ENCODE results near the gene PLA2G4A. TPM values are rescaled to one million over a fixed set of nuclear protein-coding genes. Genes with fewer than 3 reads are reported as not detected.
A peak's percentile ranks its signal among the peaks of the same experiment; 100 is the strongest.

The PLA2G4A gene
- 5.6 and 10.2 TPM in 2 replicates for total RNA-seq (2014; rRNA removed; shearing (Covaris generic))

DNA sequence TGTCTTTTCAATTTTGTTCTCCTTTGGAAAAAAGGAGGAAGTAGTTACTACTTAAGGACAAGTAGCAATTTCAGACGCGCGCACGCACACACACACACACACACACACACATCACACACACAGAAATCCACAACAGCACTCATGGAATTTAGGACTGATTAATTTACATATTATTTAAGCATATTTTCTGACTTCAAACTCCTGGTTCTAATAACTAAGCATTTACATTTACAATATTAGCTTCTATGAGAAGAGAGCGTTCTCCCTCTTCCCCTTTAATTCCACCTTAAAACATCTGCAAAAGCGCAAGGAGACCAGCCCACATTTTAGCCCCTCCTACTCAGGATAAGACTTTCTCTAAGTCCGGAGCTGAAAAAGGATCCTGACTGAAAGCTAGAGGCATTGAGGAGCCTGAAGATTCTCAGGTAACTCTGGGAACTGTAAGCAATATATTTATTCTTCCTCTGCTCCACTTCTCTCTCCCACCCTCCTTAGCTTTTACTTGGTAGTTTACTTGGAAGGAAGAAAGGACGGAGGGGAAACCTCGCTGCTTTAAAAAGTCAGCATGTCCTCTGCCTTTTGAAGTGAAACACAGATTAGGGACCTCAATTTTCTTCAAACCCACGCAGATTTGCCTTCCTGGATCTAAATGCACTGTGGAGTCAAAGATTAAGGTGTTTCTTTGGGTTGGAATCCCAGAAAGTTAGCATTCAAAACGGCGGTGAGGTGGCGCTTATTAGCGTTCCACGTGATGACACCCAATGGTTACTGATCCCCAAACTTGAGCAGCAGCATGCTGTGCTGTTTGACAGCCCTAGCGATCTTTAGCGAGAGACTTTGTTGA is at the start of gene PLA2G4A:
PLA2G4A (plus strand) TSS at position 339 of the 844 bp plus-strand sequence. CDS start 25,406 bp downstream, outside the sequence.
- peak; percentile 73 for DNase-seq (ENCODE audit: low read depth)

DNA sequence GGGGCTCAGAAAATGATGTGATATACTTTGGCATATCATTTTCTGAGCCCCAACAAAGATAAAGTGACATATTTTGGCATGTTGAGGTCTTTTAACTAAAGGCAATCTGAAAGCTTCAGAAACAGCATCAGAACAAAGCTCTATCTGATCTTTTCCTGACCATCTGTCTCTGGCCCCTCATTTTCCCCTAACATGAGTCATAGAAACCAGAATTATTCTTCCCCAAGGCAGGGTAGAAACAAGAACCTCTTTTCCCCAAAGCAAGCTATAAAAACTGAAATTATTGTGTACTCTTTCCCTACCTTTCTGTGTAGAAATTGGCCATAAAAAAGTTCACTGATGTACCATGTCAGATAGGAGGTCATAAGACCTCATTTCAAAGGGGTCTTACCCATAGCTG is 48.7 kb upstream of the PLA2G4A start:
- DNase-seq (ENCODE audit: low read depth), result no peak

DNA sequence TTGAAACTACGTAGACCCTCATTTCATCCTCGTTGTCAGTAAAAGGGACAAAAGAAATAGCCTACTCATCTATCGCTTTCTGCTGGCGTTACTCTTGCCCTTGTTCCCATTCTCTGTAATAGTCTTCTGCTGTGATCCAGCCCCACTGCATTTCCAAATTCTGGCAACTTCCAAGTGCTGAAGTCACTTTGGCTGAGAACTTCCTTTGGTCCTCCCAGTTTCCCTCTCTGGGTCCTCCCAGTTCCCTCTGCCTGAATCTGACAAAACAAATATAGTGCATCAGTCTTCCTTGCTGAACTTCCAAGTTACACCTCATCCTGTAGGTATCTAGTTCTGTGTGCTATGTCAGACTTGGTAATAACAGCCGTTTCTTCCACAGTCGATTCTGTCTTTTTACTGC is 47.0 kb upstream of the PLA2G4A start:
- DNase-seq (ENCODE audit: low read depth), result peak; percentile 26

DNA sequence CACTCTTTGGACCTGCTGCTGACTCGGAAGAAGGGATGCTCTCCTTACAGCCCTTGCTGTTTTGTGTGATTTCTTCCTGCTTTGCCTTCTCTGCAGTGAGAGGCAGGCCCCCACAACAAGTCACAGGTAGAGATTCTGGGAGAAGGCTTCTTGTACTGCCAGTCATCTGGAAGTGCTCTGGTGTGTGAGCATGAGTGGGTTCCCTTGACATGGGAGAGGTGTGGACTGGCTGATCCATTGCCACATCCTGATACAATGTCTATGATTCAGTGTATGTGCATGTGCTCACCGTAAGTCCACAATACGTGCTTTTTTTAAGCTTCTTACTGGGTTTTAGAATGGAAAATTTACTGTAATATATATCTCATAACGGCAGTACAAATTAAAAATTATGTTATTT is 46.0 kb upstream of the PLA2G4A start:
- DNase-seq (ENCODE audit: low read depth), result peak; percentile 27

DNA sequence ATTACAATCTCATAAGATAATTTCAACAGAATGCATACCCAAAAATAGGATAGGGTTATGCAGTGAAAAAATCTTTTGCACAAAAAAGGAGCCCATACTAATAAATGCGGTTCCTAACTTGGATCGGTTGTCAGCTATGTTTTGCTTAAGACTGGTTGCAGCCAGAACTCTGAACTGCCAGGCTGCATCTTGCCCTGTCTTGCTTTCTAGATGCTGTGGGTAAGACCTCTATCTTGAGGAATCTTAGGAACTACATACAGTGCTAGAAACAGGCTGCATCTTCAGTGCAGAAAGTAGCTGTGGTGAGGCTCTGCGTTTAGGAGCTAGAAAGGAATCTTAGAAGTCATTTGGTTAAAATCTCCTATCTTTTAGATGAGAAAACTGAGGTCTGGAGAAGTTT is 45.6 kb upstream of the PLA2G4A start:
- peak; percentile 29 for DNase-seq (ENCODE audit: low read depth)

DNA sequence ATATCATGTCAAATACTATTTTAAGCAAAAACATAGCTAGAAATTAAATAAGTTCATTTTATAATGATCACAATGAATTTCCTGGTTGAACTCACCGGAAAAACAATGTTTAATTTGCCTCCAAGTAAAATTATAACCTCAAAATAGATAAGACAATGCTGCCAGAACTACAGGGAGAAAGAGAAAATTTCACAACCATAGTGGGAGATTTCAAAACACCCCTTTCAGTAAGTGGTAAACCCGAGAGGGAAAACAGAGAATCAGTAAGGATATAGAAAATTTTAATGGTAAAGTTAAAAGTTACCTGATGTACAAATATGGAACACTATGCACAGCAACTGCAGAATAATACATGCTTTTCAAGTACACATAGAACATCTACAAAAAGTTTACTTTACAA is 43.2 kb upstream of the PLA2G4A start:
- no peak for DNase-seq (ENCODE audit: low read depth)

DNA sequence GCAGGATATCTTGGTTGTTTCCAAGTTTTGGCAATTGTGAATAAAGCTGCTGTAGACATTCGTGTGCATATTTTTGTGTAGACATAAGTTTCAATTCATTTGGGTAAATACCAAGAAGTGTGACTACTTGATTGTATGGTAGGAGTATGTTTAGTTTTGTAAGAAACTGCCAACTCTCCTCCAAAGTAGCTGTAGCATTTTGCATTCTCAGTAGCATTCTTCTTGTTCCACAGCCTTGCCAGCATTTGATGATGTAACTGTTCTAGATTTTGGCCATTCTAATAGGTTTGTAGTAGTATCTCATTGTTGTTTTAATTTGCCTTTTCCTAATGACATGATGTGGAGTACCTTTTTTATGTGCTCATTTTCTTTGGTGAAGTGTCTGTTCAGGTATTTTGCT is 38.6 kb upstream of the PLA2G4A start:
- no peak for DNase-seq (ENCODE audit: low read depth)

DNA sequence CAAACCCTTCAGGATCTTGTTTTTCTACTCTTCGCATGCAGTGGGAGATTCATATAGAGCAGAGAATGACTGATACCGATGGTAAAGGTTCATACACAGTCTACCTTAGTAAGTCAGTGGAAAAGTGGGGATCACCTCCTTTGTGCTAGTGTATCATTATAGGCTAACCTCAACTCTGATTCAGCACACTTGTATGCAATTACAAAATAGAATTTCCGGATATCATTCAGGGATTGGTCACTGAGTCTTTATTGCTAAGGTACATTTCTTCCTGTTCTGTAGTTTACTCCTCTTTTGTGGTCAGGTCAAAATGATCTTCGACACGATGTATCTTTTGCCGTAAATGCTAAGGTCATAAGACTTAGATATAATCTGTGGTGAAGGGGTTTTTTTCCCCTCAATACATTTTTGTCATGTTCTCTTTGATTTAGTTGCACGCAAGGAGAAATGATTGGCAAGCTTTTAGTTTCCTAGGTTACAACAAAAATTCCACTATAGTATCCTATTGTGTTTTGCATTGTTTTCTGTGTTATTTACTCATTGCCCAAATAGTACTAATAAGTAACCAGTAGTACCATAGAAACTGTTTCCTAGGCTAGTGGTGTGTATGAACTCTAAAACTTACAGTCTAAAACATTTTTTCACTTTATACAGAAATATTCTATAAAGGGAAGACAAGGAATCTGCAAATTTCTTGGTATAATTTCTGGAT is 35.7 kb upstream of the PLA2G4A start:
- peak; percentile 90 for DNase-seq (ENCODE audit: low read depth)

DNA sequence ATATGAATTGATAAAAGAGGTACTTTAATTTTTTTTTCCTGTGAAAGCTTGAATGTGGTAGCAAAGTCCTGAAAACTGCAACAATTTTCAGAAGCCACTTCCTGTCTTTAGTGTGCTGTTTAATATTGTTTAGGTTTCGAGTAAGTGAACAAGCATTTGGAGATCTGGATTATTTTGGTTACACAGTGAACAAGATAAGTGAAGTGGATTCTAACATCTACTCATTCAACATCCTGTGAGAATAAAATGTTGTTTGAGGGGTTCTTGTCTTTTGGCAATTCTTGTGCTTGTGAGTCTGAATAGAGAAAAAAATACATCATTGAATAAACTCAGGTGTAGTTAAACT is 35.2 kb upstream of the PLA2G4A start:
- DNase-seq (ENCODE audit: low read depth), result peak; percentile 61

DNA sequence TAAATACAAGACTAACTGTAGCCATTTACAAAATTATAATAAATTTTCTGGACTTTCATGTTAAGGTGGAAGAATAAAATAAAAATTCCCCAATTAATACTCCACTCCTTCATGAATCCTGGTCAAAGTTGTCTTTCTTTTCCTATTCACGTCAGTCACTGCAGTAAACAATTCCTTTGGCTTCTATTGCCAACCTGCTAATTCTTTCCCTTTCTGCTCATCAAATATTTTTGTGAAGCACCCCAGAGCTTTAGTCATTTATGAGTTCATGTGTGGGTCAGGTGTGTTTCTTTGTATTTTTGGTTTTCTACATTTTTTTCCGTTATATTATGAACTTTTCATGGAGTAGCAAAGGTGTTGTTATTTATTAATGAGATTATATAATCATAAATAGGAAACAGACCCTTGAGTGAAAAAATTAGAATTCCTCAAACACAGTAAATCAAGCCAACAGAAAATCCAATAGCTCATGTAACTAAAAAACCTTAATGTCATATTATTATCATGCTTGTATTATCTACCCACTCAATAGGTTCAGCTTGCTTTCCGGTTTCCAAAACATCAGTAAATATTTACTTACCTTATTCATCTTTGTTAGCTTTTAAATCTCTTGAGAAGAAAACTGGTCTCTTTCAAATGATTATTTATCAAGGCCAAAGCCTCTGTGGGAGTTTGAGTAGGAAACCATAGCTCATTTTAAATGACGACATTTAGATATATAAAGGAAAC is 29.6 kb upstream of the PLA2G4A start:
- no peak for DNase-seq (ENCODE audit: low read depth)

DNA sequence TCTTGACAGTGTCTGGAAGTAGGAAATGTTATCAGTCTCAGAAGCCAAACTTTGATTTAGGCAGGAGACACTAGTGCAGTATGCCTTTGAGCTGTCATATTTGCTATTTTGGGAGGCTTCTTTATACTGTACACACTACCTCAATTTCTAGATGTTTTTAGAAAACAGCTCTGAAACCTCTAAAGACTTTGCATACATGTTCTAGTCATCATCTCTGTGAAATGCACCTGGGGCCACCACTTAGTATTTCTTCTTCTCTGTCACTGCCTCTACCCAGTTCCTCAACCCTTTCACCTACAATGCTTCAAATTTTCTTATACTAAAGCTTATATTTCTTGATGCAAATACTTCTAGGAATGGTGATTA is 29.1 kb upstream of the PLA2G4A start:
- no peak for DNase-seq (ENCODE audit: low read depth)

DNA sequence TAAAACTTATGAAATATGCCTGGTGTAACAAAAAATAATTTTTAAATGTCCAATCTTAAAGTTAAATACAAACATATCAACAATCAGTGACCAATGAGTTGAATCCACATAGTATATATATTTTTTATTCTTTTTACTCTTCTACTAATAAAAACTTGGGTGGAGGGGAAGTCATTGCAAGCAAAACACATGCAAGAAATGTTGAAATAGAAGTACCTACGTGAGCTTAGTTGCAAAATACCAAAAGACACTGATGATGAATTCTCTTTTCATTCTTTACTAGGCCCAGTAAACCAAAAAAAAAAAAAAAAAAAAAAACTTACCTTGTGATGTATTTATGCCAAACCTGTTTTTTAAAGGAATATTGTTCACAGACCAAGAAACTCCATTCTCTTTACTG is 26.4 kb upstream of the PLA2G4A start:
- no peak for DNase-seq (ENCODE audit: low read depth)

DNA sequence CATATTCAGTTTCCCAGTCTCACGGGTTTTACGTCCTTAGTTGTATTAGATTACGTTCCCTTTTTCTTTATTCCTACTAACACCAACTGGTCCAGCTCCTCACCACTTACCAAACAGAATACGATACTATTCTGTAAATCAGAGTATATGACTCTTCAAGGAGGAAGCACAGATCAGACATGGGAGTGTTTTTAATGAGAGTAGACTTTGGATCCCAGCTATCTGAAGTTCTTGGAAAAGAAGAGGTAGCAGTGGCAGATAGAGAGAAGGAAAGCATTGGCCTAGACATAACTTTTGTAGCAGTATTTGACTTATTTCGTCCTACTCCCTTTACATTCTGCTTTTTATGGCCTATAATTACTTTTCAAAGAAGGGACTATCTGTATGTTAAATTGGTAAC is 24.1 kb upstream of the PLA2G4A start:
- DNase-seq (ENCODE audit: low read depth), result no peak

DNA sequence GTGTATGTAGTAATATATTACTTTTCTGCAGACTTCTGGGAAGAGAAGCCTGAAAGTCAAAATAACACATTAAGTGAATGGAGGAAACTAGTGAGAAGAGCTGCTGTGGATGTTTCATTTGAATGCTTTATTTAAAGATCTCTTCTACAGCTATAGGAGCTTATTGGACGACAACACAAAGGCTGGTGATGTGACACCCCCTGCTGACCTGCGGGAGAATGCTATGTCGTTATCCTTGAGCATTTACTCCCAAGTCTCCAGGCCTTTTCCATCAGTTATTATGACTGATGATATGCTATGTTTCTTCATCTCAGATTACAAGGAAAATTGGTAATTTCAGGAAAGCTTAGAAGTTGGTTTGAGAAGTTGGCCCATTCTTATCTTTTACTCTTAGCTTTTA is 22.3 kb upstream of the PLA2G4A start:
- DNase-seq (ENCODE audit: low read depth), result peak; percentile 69

DNA sequence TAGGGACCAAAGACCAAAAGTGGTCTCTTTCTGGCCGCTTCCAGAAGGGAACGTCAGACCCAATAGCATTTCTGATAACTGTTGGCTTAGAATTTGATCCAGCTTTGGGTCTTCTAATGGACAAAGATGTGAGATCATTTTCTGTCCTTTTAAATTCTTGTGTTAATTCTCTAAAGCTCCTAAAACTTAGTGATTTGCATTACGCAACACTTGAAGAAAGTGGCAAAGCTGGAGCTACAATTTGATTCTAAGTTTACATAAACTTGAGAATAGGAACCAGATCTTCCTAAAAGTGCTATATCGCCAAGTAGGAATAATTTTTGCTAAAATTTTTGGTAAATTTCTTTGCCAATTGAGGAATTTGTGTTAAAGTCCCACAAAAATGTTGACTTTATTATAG is 21.6 kb upstream of the PLA2G4A start:
- no peak for DNase-seq (ENCODE audit: low read depth)

DNA sequence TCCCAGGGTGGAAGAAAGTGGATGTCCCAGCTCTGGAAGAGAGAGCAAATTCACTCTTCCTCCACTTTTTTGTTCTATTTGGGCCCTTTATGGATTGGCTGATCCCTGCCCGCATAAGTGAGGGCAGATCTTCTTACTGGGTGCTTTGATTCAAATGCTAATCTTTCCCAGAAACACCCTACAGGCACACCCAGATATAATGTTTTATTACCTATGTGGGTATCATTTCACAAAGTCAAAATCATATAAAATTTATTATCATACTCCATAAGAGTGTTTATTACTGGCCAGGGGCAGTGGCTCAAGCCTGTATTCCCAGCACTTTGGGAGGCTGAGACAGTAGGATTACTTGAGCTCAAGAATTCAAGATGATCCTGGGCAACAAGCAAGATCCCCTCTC is 16.9 kb upstream of the PLA2G4A start:
- DNase-seq (ENCODE audit: low read depth), result no peak

DNA sequence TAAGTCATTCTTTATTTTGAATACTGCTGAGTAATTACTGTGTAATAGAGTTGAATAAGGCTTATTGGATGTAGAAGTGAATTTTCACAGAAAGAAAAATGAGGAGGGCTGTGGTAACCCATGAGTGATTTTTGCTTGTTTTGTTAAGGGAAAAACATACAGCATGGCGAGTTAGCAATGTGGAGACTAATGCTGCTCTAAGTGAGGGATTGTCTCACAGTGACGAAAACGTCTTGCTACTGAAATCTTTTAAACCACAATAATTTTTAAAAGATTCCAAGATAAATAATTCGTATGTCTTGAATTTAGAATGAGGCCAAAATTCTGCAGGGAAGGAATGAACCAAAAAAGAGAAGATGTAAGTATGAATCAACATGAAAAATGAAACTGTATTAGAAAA is 16.2 kb upstream of the PLA2G4A start:
- peak; percentile 68 for DNase-seq (ENCODE audit: low read depth)

DNA sequence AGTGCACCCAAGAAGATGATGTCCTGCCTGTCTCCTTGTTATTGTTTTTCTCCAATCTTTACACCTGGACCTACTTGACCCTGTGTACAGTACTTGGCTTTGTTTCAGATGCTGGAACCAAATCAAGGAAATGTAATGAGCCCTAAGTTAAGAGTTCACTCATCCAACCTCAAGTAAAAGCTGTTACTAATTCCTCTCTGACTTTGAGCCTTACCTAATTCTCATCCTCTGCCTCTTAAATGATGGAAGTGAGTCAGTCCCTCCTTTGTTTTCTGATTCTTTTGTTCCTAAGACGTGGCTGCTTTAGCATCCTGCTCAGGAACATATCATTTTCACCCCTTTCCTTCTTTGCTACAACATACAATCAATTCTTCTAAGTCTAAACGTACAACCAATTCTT is 15.3 kb upstream of the PLA2G4A start:
- peak; percentile 40 for DNase-seq (ENCODE audit: low read depth)

DNA sequence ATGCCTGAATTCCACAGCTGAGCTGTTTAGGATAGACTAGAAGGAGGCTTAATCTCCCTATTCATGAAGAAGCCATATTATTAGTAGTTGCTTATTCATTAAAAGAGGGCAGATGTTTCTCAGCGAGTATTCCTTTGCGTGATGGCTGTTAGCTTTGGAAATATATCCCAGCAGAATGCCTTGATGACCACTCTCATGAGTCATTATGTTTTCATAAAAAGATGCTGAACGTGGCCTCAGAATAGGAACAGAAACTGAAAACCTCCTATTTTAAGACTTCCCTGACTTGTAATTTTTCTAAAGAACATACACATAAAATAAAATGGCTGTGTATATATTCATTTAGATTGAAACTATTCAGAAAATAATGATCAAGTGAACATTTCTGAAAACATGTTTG is 9.6 kb upstream of the PLA2G4A start:
- peak; percentile 68 for DNase-seq (ENCODE audit: low read depth)

DNA sequence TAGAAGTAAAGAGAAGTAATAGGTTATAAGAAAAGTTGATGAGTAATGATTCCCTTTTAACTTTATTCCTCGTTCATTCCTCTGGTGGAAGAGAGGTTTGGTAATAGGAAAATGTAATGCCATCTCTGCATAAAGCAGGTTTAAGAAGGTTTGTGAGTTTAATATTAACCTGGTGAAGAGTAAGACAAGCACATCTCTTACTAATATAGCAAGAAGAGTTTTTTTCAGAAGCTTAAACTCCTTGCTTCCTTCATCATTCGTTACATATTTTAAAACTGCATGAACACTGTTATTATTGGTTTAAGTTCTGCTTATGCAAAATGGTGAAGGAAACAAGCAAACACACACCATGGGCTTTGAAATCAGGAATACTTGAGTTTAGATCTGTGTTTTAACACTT is 9.2 kb upstream of the PLA2G4A start:
- DNase-seq (ENCODE audit: low read depth), result no peak

DNA sequence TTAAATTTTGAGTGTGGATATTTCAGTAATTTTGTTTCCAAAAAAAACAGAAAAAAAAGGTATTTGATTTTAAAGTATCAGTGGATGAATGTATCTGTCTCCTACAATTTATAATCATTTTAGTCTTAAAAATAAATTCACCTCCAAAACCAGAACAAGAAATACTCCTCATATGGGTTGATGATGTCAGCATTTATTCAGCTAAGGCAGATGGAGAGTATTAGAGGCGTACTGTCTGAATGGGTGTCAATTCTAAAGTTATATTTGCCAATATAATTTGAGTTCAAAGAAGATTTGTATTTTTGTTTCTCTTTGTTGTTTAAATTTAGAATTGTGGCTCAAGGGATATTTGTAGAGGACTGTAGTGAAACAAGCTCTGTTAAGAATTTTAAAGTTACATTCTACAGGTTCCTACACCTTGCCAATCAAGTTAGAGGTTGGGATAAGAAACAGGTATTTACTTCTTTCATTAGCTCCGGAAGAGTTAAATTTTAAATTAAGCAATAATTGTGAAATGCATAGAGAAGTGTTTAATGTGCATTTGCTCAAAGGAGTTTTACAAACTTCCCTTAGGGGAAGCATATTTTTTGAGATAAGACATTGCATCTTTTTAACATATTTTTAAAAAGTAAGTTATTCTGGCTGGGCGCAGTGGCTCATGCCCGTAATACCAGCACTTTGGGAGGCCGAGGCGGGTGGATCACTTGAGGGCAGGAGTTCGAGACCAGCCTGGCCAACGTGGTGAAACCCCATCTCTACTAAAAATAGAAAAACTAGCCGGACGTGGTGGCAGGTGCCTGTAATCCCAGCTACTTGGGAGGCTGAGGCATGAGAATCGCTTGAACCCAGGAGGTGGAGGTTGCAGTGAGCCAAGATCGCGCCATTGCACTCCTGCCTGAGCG is 1.2 kb downstream of the PLA2G4A start:
- no peak for DNase-seq (ENCODE audit: low read depth)

DNA sequence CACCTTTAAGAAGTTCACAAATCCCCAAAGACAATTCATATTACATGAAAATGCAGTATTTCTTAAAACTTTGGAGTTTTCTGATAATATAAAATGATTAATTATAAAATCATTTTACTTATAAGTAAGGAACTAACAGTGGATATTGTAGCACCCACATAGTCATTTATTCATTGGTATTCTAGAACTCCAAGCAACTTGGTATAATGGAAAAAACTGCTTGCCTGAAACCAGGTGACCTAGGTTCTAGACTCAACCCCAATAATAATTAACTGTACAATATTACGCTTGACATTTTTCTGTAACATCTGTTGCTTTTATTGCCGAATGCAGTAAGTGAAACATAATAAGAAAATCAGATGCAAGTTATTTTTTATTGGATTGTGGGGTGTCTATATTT is 2.4 kb downstream of the PLA2G4A start:
- no peak for DNase-seq (ENCODE audit: low read depth)
